HL-60/S4 treated with retinoic acid at 250 ng/mL for 4 days and 3 days (cell line): ENCODE measurements around the gene ARHGAP10.

Source experiments
- in situ Hi-C: fragments of 300-500 bp; cut with MboI; formaldehyde crosslinking; loops from 2 replicates; pipeline ENCODE4 v1.7.0; 2022; ENCODE audit warnings: low sequenced_read_pairs

ARHGAP10 gene

DNA sequence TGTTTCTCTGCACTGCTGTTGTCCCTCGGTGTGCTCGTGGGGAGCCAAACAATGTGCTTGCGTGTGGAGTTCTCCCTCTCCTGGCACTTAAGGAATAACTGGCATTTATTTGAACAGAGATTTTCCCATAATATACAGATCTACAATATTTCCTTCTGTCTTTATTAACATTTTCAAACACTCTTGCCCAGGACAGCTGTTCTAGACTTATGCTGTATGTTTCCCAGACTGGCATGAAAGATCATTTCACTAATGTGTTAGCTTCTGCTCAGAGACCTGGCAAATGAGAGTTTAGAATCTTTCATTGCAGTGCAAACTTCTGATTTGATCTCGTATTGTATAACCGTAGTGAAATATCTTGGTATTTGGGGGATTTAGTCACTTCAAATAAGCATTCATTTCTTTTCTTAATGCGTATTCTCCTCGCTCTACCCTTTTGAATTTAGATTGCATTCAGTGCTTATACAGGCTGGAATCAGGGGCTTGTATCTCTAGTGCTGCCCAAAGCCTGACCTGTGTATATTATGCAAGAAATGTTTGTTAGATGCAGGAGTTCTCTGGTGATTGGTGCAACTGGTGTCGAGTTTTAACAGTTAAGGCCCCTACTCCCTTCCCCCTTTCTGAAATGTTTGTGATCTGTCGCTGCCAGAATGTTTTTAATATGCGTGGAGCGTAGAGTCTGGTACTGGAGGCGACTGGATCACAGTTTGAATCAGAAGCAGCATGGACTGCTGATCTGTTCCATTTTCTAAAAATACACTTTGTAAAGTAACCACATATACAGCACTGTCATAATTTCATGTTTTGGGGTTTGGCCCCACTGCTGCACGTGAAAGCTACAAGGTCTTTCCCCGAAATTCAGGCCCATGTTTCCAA lies 326.3 kb downstream of the ARHGAP10 start:
- in situ Hi-C loops: no loop called here

DNA sequence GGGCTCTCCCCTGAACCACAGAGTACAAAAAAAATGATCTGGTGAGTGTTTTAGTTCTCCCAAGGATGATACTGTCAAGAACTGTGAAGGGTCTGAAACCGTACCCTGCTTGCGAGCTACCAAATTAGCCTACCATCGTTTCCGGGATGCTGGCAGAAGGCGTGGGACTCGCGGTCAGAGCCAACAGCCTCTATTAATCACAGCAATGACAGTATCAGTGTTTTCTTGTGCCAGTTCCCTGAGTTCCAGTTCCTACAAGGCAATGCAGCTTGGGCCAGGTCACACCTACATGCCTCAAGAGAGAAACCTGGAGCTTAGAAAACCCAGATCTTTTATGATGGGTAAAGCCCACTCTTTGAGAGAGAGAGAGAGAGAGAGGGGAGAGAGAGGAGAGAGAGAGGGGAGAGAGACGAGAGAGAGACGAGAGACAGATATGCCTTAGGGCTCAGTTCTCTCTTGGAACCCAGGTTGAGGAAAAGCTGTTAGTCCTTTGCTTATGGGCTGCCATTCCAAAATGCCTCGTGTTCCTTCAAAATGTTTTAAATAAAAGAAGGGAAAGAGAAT lies 327.8 kb downstream of the ARHGAP10 start:
- in situ Hi-C loops: no loop called here

DNA sequence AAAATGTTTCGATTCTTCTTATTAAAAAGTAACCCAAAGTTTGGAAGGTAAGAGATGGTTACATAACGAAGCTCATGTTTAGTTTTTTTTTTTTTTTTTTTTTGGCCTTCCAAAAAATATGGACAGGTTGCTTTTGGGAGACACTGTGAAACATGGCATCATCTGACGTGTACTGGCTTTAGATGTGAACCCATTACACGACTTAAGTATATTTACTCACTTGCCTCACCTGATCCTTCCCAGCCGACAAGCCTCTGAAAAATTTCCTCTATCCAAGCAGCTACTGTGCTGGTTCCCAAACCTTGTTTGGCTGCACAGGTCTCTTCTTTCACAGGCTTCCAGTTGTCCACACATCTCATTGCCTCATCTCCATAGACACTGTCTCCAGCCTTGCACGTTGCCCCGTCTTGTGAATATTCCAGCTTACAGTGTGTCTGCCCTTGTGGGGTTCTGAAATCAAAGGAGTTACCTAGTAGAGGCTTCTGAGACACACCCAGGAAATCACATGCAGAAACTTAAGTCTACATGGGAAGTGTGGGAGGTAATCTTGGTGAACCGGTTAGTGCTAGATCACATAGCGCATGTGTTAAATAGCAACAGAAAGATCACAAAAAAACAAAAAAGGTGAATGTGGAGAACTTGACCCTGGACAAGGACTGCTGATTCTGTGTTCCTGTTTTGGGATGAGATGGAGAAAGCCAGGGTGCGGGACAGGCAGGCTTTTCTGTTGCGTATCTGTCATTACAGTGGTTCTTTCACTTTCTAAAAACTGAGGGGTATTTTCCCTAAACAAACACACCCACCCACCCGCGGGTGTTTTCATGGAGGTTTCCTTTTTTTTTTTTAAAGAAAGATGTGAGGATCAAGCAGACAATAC lies 328.6 kb downstream of the ARHGAP10 start:
- in situ Hi-C loops: no loop called here

DNA sequence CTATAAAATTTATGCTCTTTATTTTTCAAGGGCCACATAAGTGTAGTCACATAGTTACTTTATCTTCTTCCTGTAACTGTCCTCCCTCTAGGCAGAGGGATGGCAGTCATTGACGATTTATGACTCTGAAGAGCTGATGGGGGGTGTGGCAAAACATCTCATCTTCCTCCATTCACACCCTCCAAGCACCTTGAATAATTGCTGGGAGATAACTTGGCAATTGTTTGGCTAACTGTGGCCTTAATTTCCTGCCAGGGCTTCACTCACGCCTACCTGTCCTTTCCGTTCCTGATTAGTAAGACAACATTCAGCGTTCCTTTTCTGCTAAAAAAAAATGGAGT lies 329.2 kb downstream of the ARHGAP10 start:
- in situ Hi-C loops: no loop called here

DNA sequence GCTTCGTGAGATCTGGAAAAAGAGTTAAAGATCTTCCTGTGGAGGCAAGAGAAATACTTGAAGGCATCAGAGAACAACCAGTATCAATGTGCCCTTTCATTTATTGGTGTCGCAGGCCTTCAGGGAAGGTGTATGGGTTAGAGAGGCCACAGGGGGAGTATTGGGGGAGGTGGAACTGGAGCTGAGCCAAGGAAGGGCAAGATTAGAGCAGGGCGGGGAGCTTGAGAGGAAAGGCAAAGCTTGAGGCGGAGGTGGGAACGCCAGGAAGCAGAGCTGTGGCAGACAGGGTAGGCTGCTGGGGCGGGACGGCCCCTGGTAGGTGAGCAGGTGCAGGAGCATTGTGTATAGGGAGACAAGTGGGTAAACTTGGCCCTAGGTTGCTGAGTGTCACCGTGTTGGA lies 329.9 kb downstream of the ARHGAP10 start:
- in situ Hi-C loops: no loop called here

DNA sequence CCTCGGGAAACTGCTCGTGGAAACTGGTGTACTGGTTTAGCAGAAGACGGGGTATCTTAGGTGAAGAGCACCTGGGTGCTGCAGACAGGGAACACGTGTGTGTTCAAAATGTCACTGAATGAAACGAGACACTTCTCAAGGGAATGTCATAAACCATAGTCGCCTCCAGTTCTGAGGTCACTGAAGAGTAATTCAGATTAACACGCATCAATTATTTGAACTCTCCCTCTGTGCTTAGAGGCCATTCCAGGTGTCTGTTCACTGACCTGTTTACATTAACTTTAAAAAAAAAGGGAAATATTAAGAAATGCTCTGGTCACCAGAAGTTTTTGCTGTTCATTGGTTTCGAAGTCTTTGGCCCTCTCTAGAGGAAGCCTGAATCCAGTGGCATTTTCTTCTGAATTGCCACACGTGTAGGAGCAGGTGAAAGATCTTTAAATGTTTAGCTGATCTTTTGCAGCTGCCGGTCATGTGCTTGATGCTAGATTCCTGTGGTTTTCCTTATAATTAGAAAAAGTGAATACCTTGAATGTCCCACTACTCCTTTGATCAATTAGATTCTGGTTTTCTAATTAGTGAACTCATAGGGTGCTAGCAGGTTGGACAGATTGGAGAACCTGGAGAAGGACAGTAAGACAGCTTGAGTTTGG lies 330.5 kb downstream of the ARHGAP10 start:
- in situ Hi-C loops: no loop called here

DNA sequence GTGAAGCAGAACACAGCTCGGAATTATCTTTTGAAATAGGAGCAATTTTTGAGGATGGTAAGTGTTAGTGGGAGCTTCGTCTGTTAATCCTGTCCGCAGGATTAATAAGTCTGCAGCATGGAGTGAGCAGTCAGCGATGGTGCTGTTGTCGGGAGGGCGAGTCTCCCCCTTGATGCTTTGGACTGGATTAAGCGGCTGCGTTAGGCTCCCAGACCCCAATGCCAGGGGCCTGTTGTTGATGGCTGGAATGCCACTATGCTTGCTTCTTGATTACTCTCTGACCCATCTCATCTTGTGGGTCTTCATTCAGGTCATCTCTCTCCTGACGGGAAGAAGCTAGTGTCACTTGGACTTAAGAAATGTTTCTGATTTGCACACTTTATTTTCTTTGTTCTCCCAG lies 332.6 kb downstream of the ARHGAP10 start:
- in situ Hi-C loops: no loop called here

DNA sequence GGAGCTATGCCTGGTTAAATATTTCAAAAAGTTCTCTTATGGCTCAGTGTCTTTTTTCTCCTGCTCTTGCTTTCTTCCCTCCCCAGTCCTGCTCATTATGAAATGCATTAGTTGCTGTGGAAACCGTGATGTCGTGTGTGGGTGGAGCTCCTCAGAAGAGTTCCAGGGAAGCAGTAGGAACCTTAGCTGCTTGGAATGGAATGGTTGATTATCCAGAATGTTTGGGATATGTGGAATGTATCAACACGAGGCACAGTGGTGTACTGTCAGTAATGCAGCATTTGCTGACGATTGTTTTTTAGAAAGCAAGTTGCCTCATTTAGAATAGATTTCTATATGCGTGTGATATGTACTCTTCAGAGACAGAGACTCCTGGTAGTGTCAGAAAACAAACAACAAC lies 333.2 kb downstream of the ARHGAP10 start:
- in situ Hi-C loops: no loop called here

DNA sequence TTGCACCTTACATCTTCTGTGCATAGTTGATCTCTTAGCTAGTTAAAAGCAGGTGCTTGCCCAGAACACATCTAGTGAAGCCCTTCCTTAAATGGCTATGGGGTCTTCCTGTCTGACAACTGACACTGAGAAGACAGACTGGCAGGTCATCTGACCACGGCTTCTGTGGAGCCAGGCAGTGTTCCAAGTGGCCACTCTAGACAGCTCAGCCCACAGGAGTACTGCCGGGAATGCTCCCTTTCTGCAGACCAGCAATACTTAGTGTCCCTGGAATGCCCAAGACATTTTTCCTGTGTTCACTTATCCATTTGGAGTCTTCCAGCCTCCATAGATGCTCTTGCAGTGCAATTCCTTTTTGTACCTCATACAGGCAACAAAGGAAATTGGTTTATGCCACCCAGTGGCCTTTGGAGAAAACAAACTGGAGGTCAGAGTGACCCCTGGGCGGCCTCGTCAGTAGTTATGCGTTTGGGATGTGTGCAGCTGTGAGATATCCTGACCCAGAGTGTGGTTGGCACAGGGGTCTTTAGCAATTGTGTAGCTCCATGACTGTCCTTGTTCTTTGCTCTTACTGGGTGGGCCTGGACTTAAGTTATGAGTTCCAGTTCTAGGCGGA lies 335.5 kb downstream of the ARHGAP10 start:
- in situ Hi-C loops: no loop called here

DNA sequence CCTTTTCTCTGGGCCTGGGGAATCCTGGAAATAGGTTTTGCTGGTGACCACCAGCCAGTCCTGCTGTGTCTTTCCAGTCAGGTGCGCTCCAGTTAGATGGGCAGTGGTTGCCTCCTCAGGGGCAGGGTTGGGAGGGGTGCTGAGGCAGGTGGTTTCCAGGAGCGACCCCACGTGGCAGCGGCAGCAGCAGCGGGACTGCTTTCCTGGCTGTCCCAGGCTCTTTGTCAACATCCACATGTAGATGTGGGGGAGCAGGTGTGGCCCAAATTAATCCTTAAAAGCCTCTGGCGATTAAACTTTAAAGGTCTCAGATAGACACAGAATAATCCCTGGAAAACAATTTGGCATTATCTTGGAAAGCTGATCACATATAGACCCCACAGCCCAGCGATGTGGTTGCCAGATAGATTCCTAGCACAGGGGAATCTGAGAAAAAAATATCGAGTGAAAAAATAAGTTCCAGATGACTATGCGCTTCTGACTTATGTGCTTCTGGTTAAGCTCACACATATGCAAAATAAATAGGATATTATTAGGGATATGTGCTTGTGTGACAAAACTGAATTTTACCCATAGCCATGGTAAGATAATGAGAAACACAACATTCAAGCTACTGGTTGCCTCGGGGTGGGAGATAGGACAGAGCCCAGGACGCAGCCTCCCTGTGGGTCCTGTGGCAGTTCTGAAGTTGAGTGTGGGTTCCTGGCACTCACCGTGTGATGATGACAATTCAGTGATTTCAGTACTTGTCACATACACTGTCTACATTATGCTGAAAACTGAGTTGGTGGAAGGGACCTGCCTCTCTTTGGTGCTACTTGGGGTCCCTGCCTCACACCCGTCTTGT lies 336.4 kb downstream of the ARHGAP10 start:
- in situ Hi-C loops: no loop called here

DNA sequence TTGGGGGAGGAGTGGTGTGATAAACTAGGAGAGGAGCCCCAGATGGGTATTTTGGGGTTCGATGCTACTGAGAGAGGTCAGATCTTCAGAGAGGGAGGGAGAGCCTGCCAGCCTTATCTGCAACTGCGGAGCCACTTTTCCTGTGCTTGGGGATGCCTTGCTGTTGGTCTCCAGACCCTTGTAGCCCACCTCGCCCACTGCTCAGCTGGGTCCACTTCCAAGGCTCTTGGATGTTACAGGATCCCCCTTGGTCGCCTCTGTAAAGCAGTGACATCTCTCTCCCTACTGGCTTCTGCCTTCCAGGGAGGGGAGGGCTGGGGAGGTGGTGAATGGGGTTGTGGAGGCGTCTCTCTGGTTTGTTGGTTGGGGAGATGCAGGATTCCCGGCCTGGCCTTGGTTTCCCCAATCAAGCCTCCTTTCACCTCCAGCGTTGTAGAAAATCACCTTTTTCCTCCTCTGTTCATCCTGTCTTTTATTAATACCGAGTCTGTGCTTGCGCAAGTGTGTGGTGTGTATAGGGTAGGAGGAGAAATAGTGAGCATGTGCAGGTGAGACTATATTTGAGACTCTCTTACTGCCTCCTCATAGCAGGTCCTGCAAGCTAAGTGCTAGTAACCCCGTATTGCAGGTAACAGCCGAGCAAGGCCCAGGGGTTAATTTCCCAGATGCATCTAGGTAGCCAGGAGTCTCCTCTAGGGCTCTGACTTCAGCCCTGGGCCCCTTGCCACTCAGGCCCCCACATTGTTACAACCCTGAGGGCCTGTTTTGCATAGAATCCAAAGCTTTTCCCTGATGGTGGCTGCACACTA lies 337.4 kb downstream of the ARHGAP10 start:
- in situ Hi-C loops: no loop called here

DNA sequence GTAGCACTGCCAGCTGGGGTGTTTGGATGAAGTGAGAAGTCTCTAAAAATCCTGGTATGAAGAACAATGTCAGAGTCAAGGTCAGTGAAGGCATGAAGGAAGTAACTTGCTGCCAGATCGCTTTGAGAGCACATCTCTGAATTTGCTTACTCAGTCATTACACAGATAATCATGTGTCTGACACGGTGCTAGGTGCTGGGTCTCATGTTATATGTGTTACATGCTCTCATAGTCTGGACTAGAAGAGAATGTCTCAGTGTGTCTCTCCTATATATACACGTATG lies 337.9 kb downstream of the ARHGAP10 start:
- in situ Hi-C loops: no loop called here

DNA sequence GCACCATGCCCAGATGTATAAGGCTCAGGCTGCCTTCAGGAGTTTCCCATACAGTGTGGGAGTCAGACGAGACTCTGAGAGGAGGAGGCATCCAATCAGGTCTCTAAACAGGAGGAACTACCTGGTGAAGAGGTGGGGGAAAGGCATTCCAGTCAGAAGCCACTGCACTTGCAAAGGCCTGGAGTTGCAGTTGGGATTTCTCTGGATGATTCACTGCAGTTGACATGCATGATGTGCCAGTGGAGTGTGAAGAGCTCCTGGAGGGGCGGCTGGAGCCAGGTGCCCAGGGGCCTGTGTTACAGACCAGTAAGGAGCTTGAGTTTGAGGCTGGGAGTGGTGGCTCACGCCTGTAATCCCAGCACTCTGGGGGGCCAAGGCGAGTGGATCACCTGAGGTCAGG lies 339.1 kb downstream of the ARHGAP10 start:
- in situ Hi-C loops: no loop called here

DNA sequence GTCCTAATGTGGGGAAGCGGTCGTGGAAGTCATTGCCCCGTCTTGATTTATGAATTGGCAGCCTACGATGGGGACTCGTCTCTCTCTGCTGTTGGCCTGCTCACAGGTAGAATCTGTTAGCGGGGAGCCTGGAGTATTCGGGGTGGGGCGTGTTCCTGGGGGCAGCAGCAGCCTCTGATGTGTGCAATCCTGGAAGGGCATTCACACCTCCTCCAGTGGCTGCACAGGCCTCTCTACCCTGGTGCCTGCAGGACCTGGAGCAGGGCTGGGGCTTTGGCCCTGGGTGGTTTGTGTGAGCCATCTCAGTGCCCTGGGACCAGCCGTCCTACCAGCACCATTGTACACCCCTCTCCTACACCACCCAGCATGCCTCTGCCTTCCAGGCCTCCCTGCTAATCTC lies 340.9 kb downstream of the ARHGAP10 start:
- in situ Hi-C loops: no loop called here

DNA sequence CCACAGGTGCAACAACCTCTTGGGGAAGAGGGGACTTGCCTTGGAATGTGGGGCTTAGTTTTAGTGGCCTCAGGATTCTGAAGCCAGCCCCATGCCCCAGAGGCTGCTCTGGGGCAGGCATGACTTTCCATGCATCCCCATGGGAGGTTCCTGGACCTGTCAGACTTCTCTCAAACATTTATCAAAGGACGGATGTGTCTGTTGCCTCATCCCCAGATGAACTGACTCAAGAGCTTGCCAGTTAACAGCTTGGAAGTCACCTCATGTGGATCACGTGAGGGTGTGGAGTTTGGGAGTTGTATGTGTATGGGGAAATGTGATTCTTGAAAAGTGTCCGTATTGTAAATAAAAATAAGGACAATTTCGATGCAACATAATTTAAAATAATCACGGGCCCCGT lies 341.5 kb downstream of the ARHGAP10 start:
- in situ Hi-C loops: no loop called here

DNA sequence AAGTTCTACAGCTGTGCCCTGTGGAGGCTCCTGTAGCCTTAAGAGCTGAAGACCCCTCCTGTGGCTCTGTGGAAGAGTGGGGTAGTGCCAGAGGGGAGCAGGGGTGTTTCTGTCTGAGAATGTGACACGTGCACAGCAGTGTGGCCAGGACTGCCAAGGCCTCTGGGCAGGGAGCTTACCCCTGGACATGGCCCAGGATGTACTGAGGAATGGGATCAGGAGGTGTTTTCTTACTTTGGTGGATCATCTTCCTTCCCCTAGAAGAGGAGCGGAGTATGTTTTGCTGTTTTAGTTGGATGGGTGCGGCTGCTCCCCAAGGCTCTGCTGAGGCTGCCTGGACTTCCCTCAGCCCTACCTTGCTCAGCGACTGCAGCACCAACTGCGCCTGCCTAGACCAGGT lies 342.6 kb downstream of the ARHGAP10 start:
- in situ Hi-C loops: no loop called here

DNA sequence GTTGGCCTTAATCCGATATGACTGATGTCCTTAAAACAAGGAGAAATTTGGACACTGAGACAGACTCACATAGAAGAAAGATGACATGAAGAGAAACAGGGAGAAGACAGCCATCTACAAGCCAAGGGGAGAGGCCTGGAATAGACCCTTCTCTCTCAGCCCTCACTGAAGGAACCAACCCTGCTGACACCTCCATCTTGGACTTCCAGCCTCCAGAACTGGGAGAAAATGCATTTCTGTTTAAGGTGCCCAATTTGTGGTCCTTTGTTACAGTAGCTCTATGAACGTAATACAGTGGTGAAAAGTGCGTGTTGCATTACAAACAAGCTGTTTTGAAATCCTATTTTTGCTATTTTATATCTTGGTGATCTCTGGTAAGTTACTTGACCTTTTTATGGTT lies 343.6 kb downstream of the ARHGAP10 start:
- in situ Hi-C loops: no loop called here

DNA sequence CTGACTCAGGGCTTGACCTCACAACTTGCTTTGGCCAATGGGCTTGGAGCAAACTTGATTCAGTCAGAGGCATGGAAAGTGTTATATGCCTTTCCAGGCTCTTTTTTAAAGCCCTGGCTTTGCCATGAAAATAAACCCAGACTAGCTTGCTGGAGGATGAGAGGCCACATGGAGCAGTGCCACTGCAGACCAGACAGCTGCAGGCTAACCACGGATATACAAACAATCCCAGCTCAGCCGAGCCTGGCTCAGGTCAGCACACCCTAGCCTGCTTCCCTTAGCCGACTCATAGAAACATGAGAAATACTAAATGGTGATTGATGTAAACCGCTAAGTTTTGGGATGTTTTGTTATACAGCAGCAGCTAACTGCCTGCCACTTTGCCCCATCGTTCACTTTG lies 345.1 kb downstream of the ARHGAP10 start:
- in situ Hi-C loops: no loop called here

DNA sequence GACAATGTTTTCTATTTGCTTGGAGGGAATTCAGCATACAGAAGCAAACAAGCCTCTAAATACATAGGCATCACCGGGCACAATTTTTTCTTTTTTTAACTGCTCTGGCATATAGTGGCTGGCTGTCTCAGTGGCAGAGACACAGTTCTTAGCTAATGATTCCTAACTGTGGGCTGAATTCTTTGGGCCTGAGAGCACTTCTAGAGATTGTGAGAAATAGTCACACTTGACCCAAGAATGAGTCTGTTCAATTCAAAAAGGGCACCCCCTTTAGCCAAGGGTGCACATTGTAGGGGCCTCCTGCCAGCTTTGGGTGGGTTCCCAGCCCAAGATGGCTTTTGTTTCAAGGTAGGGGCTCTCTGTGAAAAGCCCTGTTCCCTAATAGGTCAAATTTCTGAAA lies 345.7 kb downstream of the ARHGAP10 start:
- in situ Hi-C loops: no loop called here
